Heart left ventricle (tissue), 13 donors: ENCODE results near the gene DRD4.
"Not testable (repeated sequence)": the region's sequence is repeated elsewhere in the genome, so short reads cannot be mapped to it uniquely, and the experiment has no call there.

Experiments
- POLR2A ChIP-seq, 2 donors: fragments of 450-650 bp; IDR thresholded peaks; one replicate each; pipeline ENCODE4 v1.6.1; 2017; ENCODE audit warnings: antibody characterized with exemption in 2 of 2, mild to moderate bottlenecking in 2 of 2, moderate library complexity in 2 of 2
- TF ChIP-seq, protein P1 (sequence below), 12 donors: fragments of 200-600 bp; sonication (generic) in 4 of 12; IDR thresholded peaks; one replicate each; pipeline versions ENCODE4 v1.5.0 to v1.8.0; 2018 to 2022; ENCODE audit warnings: antibody characterized with exemption in 12 of 12, mild to moderate bottlenecking in 5 of 12
- donor health status: ischemic (EF 13 %, LVEDD 7.1; RV severe dilation, severe dysfunction).
- donor health status: DM: no; HTN: yes; CAD: no.
- donor health status: DM: no; HTN: no; CAD: no.
- donor health status: ischemic (EF 25% LVEDD 6.9; RV normal size, moderate dysfunction).
- donor health status: ischemic (EF 25% LVEDD 5.7; RV mildly dilated, moderate dysfunction).
- donor health status: ischemic (EF 35%, LVEDD 5.7; RV mildly dilated, moderate dysfunction).
- donor health status: nonischemic (EF 11% LVEDD 7.7; RV severe dilation, severe dysfunction).
- donor health status: DM: yes; HTN: yes; CAD: no.
- donor health status: PGD.
- donor health status: ischemic (EF 29% LVEDD 5.4; RV normal size, mild dysfunction).
- donor health status: nonischemic (EF 23%, LVEDD 6.1; RV moderate dilation, normal function).

DNA sequence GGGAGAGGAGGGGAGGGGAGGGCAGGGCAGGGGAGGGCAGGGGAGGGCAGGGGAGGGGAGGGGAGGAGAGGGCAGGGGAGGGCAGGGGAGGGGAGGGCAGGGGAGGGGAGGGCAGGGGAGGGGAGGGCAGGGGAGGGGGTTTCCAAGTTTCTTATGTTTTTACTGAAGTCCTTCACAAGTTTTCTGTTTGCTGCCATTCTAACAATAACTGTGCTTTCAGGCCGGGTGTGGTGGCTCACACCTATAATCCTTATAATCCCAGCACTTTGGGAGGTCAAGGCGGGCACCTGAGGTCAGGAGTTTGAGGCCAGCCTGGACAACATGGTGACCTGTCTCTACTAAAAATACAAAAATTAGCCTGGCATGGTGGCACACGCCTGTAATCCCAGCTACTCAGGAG lies 53.2 kb downstream of the DRD4 start:
- TF ChIP-seq, protein P1, sequence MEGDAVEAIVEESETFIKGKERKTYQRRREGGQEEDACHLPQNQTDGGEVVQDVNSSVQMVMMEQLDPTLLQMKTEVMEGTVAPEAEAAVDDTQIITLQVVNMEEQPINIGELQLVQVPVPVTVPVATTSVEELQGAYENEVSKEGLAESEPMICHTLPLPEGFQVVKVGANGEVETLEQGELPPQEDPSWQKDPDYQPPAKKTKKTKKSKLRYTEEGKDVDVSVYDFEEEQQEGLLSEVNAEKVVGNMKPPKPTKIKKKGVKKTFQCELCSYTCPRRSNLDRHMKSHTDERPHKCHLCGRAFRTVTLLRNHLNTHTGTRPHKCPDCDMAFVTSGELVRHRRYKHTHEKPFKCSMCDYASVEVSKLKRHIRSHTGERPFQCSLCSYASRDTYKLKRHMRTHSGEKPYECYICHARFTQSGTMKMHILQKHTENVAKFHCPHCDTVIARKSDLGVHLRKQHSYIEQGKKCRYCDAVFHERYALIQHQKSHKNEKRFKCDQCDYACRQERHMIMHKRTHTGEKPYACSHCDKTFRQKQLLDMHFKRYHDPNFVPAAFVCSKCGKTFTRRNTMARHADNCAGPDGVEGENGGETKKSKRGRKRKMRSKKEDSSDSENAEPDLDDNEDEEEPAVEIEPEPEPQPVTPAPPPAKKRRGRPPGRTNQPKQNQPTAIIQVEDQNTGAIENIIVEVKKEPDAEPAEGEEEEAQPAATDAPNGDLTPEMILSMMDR (IDR thresholded peaks at IDR 0.05) = not testable (repeated sequence)
- not testable (repeated sequence) for TF ChIP-seq POLR2A (IDR thresholded peaks at IDR 0.05)
